ENCODE results near the gene ELP6. TPM values are rescaled to one million over a fixed set of nuclear protein-coding genes. Genes with fewer than 3 reads are reported as not detected.
"Not testable (repeated sequence)": the region's sequence is repeated elsewhere in the genome, so short reads cannot be mapped to it uniquely, and the experiment has no call there.

The ELP6 gene
- total RNA-seq, 4 donors from 2014 or later: 9.1 to 22.3 (median 21.3) TPM

- H3K4me3 ChIP-seq: no peak overlapping the region
- no peak for DNase-seq
- peak overlapping the region in 2 of 4 donors; percentile 27 to 83 for H3K27ac ChIP-seq
- no peak for TF ChIP-seq POLR2A (IDR thresholded peaks at IDR 0.05)
- TF ChIP-seq, protein P1, sequence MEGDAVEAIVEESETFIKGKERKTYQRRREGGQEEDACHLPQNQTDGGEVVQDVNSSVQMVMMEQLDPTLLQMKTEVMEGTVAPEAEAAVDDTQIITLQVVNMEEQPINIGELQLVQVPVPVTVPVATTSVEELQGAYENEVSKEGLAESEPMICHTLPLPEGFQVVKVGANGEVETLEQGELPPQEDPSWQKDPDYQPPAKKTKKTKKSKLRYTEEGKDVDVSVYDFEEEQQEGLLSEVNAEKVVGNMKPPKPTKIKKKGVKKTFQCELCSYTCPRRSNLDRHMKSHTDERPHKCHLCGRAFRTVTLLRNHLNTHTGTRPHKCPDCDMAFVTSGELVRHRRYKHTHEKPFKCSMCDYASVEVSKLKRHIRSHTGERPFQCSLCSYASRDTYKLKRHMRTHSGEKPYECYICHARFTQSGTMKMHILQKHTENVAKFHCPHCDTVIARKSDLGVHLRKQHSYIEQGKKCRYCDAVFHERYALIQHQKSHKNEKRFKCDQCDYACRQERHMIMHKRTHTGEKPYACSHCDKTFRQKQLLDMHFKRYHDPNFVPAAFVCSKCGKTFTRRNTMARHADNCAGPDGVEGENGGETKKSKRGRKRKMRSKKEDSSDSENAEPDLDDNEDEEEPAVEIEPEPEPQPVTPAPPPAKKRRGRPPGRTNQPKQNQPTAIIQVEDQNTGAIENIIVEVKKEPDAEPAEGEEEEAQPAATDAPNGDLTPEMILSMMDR (IDR thresholded peaks at IDR 0.05): no peak
- no peaks in the 10 kb centered on the region for H3K27me3 ChIP-seq
- WGBS, 2 donors: 22 to 38% methylated on average over 3 of the region's 3 CpGs
- intact Hi-C loops (cut with DNase I): loop anchor here (2.0 kb wide), 1 partner anchor 53 kb away; no protein-coding TSS in a partner anchor
- H3K4me1 ChIP-seq: peaks cover 16 to 53% (median 24%) of the 10 kb centered on the region in 3 donors
- no peaks in the 10 kb centered on the region for H3K9me3 ChIP-seq
- no peaks in the 10 kb centered on the region for H3K36me3 ChIP-seq
These were observed 40.1 kb downstream of the ELP6 start for GRCh38 chr3:47473391-47473790.

DNA sequence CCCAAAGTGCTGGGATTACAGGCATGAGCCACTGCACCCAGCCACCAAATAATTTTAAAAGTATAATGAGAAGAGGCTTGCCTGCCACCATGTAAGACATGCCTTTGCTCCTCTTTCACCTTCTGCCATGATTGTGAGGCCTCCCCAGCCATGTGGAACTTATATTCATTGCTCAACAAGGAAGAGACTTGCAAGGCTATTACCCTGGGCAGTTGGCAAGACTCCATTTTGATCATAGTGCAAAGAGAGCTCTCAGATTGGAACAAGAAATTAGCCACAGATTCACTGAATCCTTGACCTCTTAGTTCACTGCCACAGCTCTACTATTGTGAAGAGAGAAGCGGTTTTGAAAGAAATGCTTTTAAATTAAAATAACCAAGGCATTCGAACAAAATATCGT is 43.9 kb downstream of the ELP6 start:
- peak overlapping the region in 1 of 4 donors; percentile 9 for H3K27ac ChIP-seq
- H3K4me3 ChIP-seq: no peak overlapping the region
- WGBS, 2 donors: 87 to 90% methylated on average over 3 of the region's 3 CpGs
- TF ChIP-seq POLR2A (IDR thresholded peaks at IDR 0.05): no peak
- TF ChIP-seq, protein P1 (IDR thresholded peaks at IDR 0.05): no peak
- peaks cover 12 to 58% (median 30%) of the 10 kb centered on the region in 3 donors for H3K4me1 ChIP-seq
- no peak for DNase-seq
- no peaks in the 10 kb centered on the region for H3K9me3 ChIP-seq
- no peaks in the 10 kb centered on the region for H3K27me3 ChIP-seq
- H3K36me3 ChIP-seq: no peaks in the 10 kb centered on the region
- intact Hi-C loops (cut with DNase I): no loop called here

- DNase-seq; H3K27ac ChIP-seq; intact Hi-C loops (cut with DNase I); H3K36me3 ChIP-seq; H3K9me3 ChIP-seq; H3K4me3 ChIP-seq; H3K27me3 ChIP-seq: not testable (repeated sequence)
- 84 to 90% methylated on average over 1 of the region's 1 CpG for WGBS, 2 donors
- H3K4me1 ChIP-seq: peaks cover 8 to 54% (median 18%) of the 10 kb centered on the region in 3 donors
These were observed 45.2 kb downstream of the ELP6 start for GRCh38 chr3:47468315-47468714.

GRCh38 chr3:47464588-47464987 is 48.9 kb downstream of the ELP6 start:
- WGBS, 2 donors: 19 to 45% methylated on average over 1 of the region's 1 CpG
- Histone ChIP-seq H3K4me1 (peaks cover 5 to 47% (median 15%) of the 10 kb centered on the region in 3 donors), H3K9me3 (peaks cover 0 to 4% (median 0%) of the 10 kb centered on the region in 3 donors), H3K4me3 (no peak overlapping the region), H3K27me3 (no peaks in the 10 kb centered on the region), H3K36me3 (peaks cover 0 to 8% (median 0%) of the 10 kb centered on the region in 3 donors), H3K27ac (no peak overlapping the region)
- intact Hi-C loops (cut with DNase I): no loop called here
- no peak for DNase-seq
- no peak for TF ChIP-seq POLR2A (IDR thresholded peaks at IDR 0.05)
- TF ChIP-seq, protein P1 (IDR thresholded peaks at IDR 0.05): no peak

GRCh38 chr3:47459534-47460085 is 53.9 kb downstream of the ELP6 start:
- H3K9me3 ChIP-seq; intact Hi-C loops (cut with DNase I); DNase-seq; H3K4me3 ChIP-seq; H3K27ac ChIP-seq; H3K27me3 ChIP-seq: not testable (repeated sequence)
- Histone ChIP-seq H3K4me1 (peaks cover 0 to 45% (median 16%) of the 10 kb centered on the region in 3 donors), H3K36me3 (peaks cover 0 to 14% (median 0%) of the 10 kb centered on the region in 3 donors)
- WGBS, 2 donors: 81 to 93% methylated on average over 9 of the region's 9 CpGs

DNA sequence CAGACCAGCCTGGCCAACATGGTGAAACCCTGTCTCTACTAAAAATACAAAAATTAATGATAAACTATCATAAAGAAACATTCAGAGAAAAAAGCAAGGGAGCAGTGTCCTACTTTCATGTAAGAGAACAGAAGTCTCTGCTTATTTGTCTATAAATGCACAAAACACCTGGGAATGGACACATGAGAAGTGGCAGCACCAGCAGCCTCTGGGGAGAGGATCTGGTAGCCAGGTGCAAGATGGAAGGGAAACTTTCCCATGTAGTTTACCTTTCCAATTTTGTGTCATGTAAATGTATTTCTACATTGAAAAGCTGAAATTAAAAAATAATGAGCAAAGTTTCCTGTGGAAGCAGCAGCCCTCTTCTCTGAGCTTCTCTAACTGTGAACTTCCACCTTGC is 56.5 kb downstream of the ELP6 start:
- no peak for TF ChIP-seq POLR2A (IDR thresholded peaks at IDR 0.05)
- TF ChIP-seq, protein P1 (IDR thresholded peaks at IDR 0.05): no peak
- Histone ChIP-seq H3K27me3 (no peaks in the 10 kb centered on the region), H3K9me3 (peaks cover 0 to 8% (median 0%) of the 10 kb centered on the region in 3 donors), H3K4me3 (no peak overlapping the region), H3K36me3 (peaks cover 0 to 14% (median 0%) of the 10 kb centered on the region in 3 donors), H3K4me1 (peaks cover 0 to 45% (median 20%) of the 10 kb centered on the region in 3 donors), H3K27ac (peak overlapping the region in 2 of 4 donors; percentile 51 to 69)
- intact Hi-C loops (cut with DNase I): no loop called here
- DNase-seq: no peak
